ENCODE data around the gene FAM53A.
"Not testable (repeated sequence)": the region's sequence is repeated elsewhere in the genome, so short reads cannot be mapped to it uniquely, and the experiment has no call there.

The FAM53A gene

DNA sequence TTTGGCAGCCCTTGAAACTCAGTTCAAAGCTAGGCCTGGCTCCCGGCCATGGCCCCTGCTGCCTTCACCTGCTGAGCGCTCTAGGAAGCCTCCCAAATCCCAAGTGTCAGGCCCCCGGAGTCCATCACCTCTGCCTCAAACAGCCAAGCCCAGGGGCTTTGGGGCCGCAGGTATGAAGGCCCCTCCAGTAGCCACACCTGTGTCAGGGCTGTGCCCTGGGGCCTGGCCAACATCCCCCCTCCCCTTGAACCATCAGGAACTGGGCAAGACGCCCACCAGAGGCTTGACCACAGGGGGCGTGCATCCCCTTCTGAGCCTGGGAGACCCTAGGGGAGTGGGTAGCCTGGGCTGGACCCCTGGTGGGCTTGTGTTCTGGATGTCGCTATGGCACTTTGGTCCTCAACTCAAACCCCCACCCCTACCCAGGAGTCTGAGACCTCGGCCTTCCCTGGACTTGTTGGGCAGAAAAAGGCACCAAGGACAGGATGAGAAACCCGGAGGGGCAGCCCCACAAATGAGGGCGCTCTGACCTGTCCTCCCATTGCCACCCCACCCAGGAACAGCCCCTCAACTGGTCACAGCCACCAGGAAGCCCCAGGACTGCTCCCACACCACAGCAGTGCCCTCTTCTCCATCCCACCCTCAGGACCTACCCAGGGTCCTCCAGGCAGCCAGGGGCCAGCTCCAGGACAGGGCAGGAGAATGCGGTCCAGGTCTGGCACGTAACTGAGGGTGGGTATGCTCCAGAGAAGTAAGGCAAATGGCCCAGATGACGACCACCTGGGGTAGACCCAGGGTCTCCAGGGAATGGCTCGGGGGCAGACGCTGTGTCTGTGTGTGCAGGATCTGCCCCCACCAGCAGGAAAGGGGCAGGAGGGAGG lies 32.2 kb upstream of the FAM53A start:
- DNase-seq (ENCODE audit: low spot score): no peak

DNA sequence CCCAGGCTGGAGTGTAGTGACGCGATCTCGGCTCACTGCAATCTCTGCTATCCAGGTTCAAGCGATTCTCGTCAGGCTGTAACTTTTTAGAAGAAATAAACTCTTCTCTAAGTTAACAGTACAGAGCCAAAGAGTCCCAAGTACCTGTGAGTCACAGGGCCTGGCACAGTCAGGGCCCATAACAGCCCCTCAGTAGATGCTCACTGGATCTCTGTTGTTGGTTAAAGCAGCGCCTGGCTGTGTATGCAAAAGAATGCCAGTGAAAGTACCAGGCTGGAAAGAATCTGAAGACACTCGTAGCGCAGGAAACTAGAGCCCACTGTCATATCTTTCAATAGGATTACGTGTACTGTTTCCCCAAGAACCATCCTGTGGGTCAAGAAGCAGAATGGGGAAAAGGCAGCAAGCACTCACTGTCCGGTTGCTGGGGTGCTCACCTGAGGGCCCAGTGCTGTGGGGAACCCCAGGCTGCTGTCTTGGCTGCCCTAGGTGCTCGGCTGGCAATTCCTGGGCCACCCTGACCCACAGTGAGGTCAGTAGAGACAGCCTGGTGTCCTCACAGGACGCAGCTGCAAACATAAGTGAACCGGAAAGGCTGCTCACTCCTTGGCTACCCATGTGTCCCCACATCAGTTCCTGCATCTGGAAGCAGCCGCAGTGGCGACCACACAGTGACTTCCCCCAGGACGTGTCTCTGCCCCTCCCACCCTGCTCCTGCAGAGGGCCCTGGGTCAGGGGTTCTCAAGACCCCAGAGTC lies 31.1 kb upstream of the FAM53A start:
- DNase-seq (ENCODE audit: low spot score): no peak

DNA sequence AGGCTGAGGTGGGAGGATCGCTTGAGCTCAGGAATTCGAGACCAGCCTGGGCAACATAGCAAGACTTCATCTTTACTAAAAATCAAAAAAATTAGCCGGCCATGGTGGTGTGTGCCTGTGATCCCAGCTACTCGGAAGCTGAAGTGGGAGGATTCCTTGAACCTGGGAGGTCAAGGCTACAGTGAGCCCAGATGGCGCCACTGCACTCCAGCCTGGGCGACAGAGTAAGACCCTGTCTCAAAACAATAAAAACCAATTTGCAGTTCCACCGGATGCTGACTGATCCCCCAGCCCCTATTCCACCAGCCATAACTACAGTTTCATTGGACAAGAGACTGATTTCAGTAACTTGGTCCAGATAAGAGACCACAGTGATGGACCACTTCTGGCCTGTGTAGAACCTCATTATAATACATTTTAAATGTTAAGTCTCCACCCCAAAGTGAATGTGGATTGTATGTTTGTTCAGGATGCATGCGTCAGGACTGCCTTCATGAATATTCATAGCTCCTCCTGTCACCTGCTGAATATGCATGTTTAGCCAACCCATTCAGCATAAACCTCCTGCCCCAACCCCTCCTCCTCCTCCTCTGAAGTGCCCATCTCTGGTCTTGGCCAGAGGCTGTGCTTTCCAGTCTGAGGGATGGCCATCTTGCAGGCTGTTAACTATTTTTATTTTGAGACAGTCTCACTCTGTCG lies 30.3 kb upstream of the FAM53A start:
- DNase-seq (ENCODE audit: low spot score): no peak

DNA sequence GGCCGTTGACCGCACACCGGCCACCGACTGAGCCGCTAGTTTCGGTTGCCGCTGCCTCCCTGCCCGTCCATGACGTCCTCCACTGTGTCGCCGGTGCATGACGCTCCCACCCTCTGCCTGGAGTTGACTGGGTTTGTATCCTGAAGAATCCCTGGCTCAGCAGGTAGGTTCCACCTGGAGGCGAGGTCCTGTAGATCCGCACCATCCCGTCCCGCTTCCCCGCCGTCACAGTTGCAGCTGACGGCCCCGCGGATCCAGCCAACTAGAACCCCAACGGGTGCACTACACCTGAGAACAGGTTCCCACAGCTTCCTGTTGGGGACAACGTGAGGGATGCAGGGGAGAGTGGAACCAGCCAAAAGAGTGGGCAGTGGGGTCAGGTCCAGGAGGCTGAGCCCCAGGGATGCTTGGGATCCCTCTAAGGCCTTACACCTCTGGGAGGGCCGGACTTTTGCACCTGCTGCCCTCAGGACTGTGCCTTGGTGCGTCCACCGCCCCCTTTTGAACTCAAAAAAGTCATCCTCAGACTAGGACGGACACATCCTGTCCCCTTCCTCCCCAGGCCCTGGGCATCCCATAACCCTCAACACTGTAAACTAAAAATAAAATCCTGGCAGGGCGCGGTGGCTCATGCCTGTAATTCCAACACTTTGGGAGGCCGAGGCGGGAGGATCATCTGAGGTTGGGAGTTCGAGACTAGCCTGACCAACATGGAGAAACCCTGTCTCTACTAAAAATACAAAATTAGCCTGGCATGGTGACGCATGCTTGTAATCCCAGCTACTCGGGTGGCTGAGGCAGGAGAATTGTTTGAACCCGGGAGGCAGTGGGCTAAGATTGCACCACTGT lies 29.1 kb upstream of the FAM53A start:
- no peak for DNase-seq (ENCODE audit: low spot score)

DNA sequence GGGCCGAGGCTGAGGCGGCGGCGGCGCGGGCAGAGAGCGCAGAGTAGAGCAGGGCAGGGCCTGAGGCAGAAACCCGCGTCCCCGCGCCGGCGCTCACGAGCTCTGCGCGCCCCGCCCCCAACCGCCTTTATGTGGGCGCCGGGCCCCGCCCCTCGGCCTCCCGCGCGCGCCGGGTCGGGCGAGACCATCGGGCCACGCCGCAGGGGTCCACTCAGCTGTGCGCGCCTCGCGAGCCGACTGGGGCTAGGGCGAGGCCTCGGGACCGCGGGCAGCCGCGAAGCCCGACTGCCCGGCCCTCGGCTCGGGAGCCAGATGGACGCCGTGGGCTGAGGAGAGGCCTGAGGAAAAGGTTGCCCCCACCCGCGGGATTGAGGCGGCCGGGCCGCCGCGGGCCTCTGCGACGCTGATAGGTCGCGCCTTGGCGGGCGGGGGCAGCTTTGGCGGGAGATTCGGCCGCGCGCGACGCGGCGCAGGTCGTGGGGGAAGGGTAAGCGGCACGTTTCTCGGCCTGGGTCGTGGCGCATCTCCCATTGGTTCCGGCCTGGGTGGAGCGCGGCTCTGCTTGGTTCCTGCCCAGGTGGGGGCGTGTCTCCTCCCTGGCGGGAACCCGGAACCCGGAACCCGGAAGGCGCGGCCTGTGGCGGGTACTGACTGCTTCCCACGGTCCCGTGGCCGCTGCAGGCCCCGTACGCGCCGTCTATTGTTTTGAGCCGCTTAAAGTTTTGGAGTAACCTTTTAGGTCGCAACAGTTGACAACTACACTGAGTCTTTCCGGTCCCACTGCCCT lies 28.3 kb upstream of the FAM53A start, which contains the start of gene SLBP:
SLBP (minus strand) TSS at position 104 of the 787 bp plus-strand sequence. CDS start 131 bp downstream, outside the sequence.
- DNase-seq (ENCODE audit: low spot score): peak; percentile 94

DNA sequence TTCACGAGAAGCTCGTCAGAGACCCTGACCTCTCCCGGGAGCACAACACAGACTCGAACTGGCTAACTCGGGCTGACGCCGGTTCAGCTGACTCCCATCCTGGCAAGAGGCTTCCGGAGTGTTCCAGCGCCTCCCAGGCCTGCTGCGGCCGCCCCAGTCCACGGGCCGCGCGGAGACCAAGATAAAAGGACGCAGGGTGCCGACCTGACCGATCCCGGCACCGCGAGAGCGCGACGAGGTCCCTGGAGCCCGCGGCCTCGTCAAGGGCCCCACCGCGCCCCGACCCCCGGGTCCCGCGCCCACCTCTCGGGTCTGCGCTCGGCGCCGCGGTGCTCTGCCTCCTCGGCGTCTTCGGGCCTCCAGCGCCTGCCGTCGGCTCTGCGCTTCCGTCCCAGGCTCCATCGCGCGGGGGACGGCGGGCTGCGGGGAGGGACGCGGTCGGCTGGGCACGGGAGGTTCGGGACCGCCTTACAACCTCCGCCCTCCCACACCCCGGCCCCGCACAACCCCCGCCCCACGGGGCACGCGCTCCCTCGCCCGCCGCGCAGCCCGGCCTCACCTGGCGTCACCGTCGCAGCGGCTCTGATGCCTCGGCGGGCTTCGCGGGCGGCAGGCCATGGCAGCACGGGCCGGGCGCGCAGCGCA lies 27.6 kb upstream of the FAM53A start:
- peak; percentile 69 for DNase-seq (ENCODE audit: low spot score)

DNA sequence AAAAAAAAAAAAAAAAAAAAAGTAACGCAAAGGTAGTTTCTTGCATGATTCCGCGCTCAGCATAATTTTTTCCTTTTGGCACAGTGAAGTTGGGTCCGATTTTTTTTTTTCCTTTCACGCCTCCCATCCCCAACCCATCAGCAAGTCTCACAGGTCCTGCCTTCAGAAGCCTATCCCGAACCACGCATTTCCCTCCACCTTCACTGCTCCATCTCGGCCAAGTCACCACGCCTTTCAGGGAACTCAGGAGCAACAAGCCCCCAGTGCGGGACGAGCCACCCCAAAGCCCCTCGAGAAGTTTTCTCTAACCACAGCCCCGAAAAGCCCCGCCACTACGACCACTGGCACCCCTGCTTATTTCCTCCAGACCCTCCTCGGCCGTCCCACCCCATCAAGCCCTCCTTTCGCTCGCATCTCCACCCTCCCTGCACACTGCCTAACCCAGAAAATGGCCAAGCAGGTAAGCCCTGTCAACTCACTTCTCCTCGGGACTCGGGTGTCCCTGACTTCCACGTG lies 27.0 kb upstream of the FAM53A start:
- DNase-seq (ENCODE audit: low spot score): no peak

DNA sequence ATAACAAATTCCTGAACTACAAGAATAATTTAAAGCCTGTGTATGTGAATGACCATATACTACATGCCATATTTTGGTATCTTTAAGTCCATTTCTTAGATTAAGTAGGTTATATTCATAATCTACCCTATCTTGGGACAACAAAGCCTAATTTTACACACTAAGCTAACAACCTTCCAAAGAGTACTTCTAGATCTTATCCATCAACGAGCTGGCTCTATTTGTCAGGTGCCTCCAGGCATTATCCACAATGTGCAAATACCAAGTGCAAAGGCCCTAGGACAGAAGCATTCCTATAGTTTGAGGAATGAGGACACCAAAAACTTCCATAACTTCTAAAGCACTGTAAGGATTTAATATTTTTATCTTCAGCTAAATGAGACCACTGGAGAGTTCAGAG lies 24.5 kb upstream of the FAM53A start:
- no peak for DNase-seq (ENCODE audit: low spot score)

DNA sequence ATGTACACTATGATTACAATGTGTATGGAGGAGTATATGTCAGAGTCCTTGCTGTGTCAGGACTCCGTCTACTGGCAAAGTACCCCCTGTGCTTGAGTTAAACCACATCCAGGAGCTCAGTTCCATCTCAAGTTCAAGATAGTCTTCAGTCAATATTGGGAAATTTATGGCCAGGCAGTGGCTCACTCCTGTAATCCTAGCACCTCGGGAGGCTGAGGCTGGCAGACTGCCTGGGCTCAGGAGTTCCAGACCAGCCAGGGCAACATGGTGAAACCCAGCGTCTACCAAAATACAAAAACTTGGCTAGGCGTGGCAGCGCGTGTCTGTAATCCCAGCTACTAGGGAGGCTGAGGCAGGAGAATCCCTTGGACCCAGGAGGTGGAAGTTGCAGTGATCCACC lies 22.2 kb upstream of the FAM53A start:
- DNase-seq (ENCODE audit: low spot score): no peak

DNA sequence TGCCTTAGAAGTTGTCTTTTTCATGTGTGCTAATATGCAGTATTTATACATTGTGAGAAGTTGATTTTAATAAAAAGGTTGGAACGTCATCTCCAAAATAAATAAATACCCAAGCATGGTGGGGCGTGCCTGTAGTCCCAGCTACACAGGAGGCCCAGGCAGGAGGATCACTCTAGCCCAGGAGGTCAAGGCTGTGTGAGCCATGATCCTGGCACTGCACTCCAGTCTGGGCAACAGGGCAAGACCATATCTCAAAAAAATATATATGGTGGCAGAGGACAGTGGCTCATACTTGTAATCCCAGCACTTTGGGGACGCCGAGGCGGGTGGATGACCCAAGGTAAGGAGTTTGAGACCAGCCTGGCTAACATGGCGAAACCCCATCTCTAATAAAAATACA lies 21.6 kb upstream of the FAM53A start:
- no peak for DNase-seq (ENCODE audit: low spot score)

DNA sequence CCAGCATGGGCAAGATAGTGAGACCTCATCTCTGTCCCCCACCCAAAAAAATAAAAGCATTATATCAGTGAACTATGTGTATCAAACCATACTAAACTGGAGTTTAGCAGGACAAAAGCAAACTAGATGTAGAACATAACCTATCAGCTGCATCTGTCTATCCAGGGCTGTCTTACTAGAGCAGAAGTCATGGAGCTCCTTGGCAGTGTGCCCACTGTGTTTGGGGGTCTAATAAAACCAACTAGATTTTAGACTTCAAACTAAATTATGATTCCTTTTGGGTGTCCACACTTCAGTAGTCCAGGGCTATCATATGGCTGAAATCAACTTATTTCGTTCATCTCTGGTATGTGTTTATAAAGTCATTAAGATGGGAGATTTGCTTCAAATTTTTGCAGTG lies 19.8 kb upstream of the FAM53A start:
- DNase-seq (ENCODE audit: low spot score): no peak

DNA sequence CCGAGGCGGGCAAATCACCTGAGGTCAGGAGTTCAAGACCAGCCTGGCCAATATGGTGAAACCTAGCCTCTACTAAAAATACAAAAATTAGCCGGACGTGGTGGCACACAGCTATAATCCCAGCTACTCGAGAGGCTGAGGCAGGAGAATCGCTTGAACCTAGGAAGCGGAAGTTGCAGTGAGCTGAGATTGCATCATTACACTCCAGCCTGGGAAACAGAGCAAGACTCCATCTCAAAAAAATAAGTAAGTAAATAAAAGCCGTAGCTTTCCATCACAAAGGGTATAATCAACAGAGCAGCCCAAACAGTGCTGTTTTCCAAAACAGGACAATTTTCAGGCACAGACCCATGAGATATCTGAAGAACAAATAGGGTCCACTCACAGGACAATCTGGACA lies 17.6 kb upstream of the FAM53A start:
- not testable (repeated sequence) for DNase-seq (ENCODE audit: low spot score)

DNA sequence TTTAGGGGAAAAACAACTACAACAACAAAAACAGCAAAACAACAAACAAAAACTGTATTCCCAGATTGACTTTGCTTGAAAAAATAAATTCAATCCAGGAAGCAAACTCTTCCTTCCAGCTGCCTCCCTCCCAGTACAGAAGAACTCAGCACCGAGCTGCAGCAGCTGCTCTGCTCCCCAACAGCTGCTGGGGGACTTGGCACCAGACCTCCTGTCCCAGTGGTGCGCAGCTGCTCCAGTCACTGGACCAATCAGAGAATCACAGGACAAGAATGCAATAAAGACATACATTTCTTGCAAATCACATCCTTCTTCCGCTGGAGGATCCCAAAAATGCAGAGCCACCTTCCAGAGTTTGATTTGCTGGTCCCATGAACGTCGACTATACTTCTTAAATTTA lies 11.8 kb upstream of the FAM53A start:
- no peak for DNase-seq (ENCODE audit: low spot score)

DNA sequence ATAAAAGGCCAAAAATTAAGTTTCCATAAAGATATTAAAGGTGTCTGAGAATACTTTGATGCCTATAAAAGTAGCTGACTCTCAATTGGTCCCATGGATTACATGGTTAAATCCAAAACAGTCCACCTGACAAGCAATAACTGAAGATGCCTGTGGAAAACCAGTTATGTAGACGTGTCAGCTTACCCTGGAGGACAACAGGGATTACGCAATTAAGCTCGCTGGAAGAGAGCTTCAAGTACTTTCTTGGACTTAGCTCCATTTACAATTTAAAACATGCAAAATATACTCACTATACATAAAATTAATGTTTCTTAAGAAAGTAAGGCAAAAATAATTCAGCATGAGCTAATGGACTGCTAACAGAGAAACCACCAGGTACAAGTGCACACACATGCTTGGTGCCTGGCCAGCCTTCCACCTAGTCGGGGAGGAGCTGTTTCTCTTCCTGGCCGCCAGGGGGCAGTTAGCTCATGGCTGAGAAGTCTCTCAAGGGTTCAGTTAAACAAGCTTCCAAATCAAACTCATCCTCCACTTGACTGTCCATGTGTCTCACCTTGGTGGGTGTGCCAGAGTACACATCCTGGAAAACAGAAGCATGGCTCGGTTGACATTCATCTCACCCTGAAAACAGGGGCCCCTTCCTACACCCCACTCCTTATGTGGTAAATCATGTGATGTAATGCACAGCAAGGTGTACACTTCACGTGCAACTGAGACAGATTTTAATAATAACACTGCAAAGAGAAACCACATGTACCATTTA lies 9.2 kb upstream of the FAM53A start:
- DNase-seq (ENCODE audit: low spot score): peak; percentile 77

DNA sequence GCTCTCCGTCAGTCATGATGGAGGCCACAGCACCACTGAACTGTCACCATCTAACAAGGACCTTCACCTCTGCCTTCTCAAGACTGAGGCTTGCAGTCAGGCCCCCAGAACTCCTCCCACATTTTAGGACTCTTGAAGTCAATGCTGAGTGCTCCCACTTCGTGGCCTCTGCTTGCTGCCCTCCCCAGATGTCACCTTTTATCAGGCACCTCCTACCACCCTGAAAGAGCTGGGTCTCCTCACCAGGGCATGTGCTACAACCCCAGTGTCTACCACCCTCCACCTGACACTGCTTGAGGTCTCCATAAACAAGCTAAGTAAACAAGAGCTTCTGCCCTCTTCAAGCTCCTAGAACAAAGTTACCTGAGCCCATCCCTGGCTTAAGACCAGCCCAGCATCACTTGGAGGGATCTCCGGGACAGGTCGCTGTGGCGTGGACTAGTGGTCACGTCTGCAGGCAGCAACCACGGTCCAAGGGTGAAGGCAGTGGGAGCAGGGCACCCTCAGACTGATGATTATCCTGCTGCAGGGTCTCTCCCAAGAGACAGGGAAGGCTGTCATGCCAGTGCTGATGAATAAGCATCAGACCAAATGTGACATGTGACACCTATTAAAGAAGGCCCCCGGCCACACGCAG lies 7.7 kb upstream of the FAM53A start:
- no peak for DNase-seq (ENCODE audit: low spot score)

DNA sequence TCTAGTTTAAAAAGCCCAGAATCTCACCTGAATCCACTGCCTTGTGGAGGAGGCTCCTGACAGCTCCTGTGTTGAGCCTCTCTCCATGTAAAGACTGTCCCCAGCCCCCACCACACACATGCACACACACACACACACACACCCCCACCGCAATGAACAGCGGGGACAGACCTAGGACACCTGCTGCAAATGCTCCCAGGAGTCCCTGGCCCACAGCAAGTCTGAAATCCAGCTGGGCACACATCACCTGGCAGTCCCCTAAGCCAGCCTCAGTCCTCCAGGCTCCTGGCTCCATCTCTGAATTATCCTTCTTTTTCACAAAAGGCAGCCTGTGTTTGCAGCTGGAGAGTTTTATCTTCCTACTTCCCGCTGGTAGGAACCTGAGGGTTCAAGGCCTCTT lies 6.6 kb upstream of the FAM53A start:
- no peak for DNase-seq (ENCODE audit: low spot score)

DNA sequence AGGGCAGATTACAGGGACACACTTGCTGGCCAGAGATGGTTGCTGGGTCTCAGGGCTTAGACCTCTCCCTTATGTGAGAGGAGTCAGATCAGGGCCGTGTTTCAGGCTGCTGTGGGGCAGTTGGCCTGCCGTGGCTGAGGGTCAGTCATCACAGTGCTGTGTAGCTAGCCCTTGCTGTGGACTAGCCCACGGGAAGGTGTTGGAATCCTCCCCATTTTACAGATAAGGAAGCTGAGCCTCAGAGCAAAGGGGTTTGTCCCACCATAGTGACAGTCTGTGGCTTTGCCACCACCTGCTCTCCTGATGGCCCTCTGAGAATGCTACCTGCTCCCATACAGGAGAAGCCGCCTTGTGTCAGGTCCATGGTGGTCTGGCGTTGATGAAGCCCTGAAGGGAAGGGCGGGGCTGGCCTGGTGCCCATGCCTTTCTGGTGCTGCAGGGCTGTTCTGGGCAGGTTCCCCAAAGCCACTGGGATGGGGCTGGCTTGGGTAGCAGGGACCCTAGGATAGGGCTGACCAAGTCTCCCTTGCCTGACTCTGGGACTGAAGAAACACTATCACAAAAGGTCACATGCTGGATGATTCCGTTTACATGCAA lies 2.4 kb upstream of the FAM53A start:
- DNase-seq (ENCODE audit: low spot score): no peak
